ENCODE measurements around the gene CLDND2.
A peak's percentile ranks its signal among the peaks of the same experiment; 100 is the strongest.

Gene CLDND2

GRCh38 chr19:51367565-51368365, 1.0 kb downstream of the CLDND2 start:
- Histone ChIP-seq H3K27ac (peak overlapping the region; percentile 97), H3K36me3 (no peaks in the 10 kb centered on the region), H3K27me3 (peaks cover 0 to 2% of the 10 kb centered on the region in 2 donors), H3K9me3 (no peaks in the 10 kb centered on the region), H3K4me1 (peaks cover 0 to 29% (median 22%) of the 10 kb centered on the region in 4 donors), H3K4me3 (peak overlapping the region; percentile 71 to 97)
- peak; percentile 99 to 100 for DNase-seq
- intact Hi-C loops (cut with DNase I; ENCODE audit: low total_unique reads): loop anchor here (10.0 kb wide), 1 partner anchor 317 kb away; no protein-coding TSS in a partner anchor
- no peak for TF ChIP-seq CTCF (IDR thresholded peaks at IDR 0.05)

- no peak for TF ChIP-seq CTCF (IDR thresholded peaks at IDR 0.05)
- Histone ChIP-seq H3K4me3 (peak overlapping the region; percentile 71 to 97), H3K27me3 (no peaks in the 10 kb centered on the region), H3K36me3 (no peaks in the 10 kb centered on the region), H3K4me1 (peaks cover 0 to 34% (median 24%) of the 10 kb centered on the region in 4 donors), H3K27ac (peak overlapping the region; percentile 97), H3K9me3 (no peaks in the 10 kb centered on the region)
- intact Hi-C loops (cut with DNase I; ENCODE audit: low total_unique reads): loop anchor here (10.0 kb wide), 1 partner anchor 318 kb away; no protein-coding TSS in a partner anchor
- no peak for DNase-seq
Observed at GRCh38 chr19:51367255-51367564, 1.6 kb downstream of the CLDND2 start.

- no peak for TF ChIP-seq CTCF (IDR thresholded peaks at IDR 0.05)
- peak overlapping the region; percentile 97 for H3K27ac ChIP-seq
- peaks cover 0 to 34% (median 25%) of the 10 kb centered on the region in 4 donors for H3K4me1 ChIP-seq
- peak overlapping the region; percentile 71 to 97 for H3K4me3 ChIP-seq
- intact Hi-C loops (cut with DNase I; ENCODE audit: low total_unique reads): loop anchor here (1.0 to 10.0 kb wide), 2 partner anchors 26 to 318 kb away; no protein-coding TSS in a partner anchor
- no peaks in the 10 kb centered on the region for H3K9me3 ChIP-seq
- H3K36me3 ChIP-seq: no peaks in the 10 kb centered on the region
- DNase-seq: peak; percentile 99 to 100
- H3K27me3 ChIP-seq: no peaks in the 10 kb centered on the region
Observed at GRCh38 chr19:51366389-51367254, 2.2 kb downstream of the CLDND2 start.

- Histone ChIP-seq H3K36me3 (no peaks in the 10 kb centered on the region), H3K9me3 (no peaks in the 10 kb centered on the region), H3K4me1 (peaks cover 0 to 34% (median 25%) of the 10 kb centered on the region in 4 donors), H3K4me3 (peak within 1 kb of the TSS; percentile 71 to 97), H3K27me3 (no peaks in the 10 kb centered on the region), H3K27ac (peak within 1 kb of the TSS; percentile 97)
- intact Hi-C loops (cut with DNase I; ENCODE audit: low total_unique reads): loop anchor here (1.0 to 10.0 kb wide), 2 partner anchors 26 to 319 kb away; no protein-coding TSS in a partner anchor
- DNase-seq: no peak
- TF ChIP-seq CTCF (IDR thresholded peaks at IDR 0.05): no peak
Observed at GRCh38 chr19:51365965-51366388, 2.8 kb downstream of the CLDND2 start, which contains the start of gene ETFB. Gene ETFB (minus strand): TSS chr19:51366388. CDS start chr19:51366326, 62 bp downstream.

- Histone ChIP-seq H3K27me3 (no peaks in the 10 kb centered on the region), H3K9me3 (no peaks in the 10 kb centered on the region), H3K4me1 (peaks cover 0 to 34% (median 25%) of the 10 kb centered on the region in 4 donors), H3K36me3 (no peaks in the 10 kb centered on the region), H3K4me3 (peak overlapping the region; percentile 71 to 97), H3K27ac (peak overlapping the region; percentile 97)
- TF ChIP-seq CTCF (IDR thresholded peaks at IDR 0.05): no peak
- intact Hi-C loops (cut with DNase I; ENCODE audit: low total_unique reads): loop anchor here (10.0 kb wide), 1 partner anchor 319 kb away; no protein-coding TSS in a partner anchor
- peak in 1 of 2 donors; percentile 40 for DNase-seq
Observed at GRCh38 chr19:51365211-51365964, 3.4 kb downstream of the CLDND2 start.
